ENCODE data around the gene PTGIS.

The PTGIS gene

DNA sequence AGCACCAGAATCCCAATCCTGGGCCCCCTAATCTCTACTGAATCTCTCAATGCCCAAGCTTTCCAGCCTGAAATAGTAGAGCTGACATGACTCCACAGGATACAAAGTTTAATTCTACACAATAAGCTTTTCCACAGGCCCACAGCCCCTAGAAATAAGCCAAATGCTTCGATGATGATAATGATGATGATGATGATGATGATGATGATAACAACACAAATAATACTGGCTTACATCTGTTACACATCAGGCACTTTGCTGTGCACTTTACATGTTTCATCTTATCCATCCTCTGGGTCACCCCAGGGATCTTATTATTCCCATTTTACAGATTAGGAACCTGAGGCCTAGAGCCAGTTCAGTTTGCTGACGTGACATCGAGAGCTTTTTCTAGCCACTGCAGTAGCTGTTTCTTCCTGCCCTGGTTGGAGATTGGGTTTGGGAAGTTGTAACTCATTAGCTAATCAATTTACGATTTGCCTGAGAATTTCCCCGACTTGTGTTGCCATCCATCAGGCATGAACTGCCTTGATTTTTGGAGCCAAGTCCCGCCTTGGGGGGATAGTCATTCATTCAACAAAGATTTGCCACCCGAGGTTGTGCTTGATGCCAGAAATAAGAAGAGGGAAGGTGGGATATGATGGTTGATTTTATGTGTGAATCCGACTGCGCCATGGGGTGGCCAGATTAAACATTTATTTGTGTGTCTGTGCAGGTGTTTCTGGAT lies 105.9 kb downstream of the PTGIS start:
- DNase-seq: no peak

- DNase-seq: no peak
Observed at GRCh38 chr20:49460916-49461315, 107.0 kb downstream of the PTGIS start.

- no peak for DNase-seq
Observed at GRCh38 chr20:49460131-49460530, 107.8 kb downstream of the PTGIS start.

DNA sequence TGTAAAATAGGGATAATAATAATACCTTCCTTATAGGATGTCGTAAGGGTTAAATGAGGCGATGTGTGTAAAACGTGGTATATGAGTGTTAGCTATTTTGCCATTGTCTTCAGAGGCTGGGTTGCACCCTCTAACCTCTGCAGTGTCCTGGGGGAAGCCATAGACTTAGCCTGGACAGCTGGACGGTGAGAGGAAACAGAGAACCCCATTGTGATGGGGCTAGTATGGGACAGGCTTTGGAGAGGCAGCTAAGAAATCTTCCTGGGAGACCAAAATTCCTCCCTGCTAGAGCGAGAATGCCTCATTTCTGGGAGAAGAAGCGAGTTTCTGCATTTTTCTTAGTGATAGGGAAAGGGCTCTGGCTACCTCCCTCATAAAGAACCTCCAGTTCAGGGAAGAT lies 108.3 kb downstream of the PTGIS start:
- no peak for DNase-seq

DNA sequence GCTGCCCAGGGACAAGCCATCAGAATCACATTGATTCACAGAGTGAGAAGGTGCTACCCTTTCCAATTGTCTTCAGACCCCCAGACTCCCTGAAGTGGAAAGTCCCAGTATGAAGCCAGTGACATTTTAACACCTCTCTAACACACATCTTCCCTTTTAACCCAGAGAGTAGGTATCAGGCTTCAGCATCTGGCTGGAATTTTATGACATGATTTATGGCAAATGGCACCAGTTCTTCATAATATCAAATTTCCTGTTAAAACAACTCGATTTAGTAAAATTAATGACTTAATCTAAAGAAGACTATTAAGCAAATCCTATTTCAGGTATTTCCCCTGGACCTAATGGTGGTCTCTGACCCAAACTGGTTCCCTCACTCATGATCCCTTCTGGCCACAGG lies 110.5 kb downstream of the PTGIS start:
- no peak for DNase-seq

DNA sequence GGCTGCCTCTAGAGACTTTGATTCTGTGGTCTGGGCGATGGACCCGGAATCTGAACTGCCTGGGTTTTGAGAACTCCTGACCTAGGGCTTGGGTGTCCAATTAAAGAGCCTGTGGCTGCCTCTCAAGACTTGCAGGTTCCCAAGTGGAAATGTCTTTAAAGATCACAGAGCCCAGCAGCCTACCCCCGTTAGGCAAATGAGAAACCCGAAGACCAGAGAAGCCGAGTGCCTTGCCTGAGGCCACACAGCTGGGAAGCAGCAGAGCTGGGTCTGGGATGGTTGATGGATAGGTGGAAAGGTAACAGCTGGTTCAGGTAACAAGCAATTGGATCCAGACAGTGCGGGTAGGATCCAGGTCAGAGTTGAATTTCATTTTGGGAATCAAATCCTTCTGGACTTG lies 111.3 kb downstream of the PTGIS start:
- no peak for DNase-seq

DNA sequence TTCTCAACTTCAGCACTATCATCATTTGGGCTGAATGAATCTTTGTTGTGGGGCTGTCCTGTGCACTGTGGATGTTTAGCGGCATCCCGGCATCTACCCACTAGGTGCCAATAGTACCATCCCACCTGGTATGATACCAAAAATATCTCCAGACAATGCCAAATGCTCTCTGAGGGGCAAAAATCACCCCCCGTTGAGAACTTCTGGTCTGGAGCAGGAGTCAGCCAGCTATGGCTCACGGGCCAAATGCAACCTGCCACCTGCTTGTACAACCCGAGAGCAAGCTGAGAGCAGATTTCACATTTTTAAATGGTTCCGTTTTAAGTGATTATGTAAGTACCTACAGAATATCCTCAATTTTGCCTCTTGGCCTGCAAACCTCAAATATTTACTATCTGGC lies 112.2 kb downstream of the PTGIS start:
- no peak for DNase-seq

Data from HCEC 1CT (cell line).